GM19238 (cell line): ENCODE results near the gene RNPEP.
"Not testable (repeated sequence)": the region's sequence is repeated elsewhere in the genome, so short reads cannot be mapped to it uniquely, and the experiment has no call there.

ENCODE experiments used
- DNase-seq: peaks from one replicate; pipeline ENCODE4 v3.0.0; 2011; ENCODE audit warnings: low spot score; ENCODE audit not compliant: insufficient read length

Gene RNPEP

DNA sequence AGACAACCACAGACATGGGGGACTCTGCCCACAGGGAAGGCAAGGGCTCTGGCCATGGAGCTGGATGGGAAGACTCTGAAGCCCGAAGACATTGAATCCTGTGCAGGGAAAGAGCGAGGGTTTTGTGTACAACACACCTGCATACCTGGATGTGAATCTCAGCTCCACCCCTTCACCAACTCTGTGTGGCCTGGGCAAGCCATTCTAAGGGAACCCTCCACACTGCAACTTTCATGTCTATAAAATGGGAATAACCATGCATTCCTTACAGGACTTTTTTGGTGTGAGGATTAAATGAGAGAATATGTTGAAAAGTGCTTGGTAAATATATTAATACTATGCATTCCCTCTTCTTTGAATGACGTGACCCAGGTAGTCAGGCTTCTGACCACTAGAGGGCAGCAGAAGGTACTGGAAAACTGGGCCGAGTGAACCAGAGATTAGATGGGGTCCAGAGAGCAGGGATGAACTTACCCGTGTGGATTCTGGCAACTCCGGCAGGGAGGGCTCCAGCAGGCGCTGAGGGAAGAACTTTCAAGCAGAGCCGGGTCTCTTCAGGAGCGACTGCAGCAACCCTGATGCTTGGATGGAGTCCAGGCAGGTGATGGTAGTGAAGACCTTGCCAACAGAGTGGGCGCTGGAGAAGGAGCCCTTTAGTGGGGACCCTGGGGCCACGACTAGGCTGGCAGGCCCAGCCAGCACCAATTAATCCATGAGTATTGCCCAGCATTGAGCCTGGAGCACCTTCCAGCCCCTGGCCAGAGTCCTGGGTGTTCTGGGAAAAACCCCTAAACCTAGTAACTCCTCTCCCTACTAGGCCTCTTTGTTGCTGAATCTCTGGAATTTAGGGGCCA lies 27.1 kb downstream of the RNPEP start:
- DNase-seq, result peak; percentile 52

DNA sequence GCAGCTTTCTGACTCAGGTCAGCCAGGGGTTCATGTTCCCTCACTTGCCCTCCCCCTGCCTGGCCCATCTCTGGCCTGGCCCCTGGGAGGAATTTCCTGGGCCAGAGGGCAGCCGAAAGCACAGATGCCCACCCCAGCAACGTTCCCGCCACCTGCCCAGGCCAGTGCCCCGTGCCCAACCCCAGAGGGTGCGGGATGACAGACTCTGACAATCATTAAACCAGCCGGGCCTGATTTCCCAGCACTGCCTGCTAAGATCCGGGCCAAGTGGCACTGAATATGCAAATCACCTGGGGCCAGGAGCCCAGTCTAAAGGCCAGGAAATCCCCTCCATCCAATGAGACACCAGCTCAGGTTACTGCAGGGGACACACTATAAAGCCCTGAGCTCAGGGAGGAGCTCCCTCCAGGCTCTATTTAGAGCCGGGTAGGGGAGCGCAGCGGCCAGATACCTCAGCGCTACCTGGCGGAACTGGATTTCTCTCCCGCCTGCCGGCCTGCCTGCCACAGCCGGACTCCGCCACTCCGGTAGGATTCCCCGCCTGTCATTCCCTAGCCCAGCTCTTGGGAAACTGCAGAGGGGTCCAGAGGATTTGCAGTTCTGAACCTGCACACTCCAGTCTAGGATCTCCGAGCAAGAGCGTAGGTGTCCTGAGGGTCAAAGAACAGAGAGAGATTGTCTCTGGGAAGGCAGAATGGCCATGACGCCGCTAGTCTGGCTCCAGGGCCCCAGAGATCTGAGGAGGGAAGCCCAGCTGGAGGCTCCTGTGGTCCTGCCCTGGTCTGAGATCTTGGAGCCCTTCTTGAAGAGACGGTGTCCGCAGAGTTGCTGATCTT lies 27.9 kb downstream of the RNPEP start, which contains the start of gene ELF3:
TSS of gene ELF3 (plus strand) at position 408 of the 836 bp plus-strand sequence. CDS start 550 bp downstream, outside the sequence.
- DNase-seq, result peak; percentile 69

DNA sequence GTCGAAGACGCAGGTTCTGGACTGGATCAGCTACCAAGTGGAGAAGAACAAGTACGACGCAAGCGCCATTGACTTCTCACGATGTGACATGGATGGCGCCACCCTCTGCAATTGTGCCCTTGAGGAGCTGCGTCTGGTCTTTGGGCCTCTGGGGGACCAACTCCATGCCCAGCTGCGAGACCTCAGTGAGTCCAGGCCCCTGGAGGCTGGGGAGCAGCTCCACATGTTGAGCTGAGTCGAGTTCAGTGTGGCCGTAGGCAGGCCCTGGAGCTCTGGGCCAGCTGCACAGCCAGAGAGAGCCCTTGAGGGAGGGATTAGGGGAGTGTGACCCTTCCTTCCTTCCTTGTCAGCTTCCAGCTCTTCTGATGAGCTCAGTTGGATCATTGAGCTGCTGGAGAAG lies 29.5 kb downstream of the RNPEP start:
- DNase-seq, result no peak

DNA sequence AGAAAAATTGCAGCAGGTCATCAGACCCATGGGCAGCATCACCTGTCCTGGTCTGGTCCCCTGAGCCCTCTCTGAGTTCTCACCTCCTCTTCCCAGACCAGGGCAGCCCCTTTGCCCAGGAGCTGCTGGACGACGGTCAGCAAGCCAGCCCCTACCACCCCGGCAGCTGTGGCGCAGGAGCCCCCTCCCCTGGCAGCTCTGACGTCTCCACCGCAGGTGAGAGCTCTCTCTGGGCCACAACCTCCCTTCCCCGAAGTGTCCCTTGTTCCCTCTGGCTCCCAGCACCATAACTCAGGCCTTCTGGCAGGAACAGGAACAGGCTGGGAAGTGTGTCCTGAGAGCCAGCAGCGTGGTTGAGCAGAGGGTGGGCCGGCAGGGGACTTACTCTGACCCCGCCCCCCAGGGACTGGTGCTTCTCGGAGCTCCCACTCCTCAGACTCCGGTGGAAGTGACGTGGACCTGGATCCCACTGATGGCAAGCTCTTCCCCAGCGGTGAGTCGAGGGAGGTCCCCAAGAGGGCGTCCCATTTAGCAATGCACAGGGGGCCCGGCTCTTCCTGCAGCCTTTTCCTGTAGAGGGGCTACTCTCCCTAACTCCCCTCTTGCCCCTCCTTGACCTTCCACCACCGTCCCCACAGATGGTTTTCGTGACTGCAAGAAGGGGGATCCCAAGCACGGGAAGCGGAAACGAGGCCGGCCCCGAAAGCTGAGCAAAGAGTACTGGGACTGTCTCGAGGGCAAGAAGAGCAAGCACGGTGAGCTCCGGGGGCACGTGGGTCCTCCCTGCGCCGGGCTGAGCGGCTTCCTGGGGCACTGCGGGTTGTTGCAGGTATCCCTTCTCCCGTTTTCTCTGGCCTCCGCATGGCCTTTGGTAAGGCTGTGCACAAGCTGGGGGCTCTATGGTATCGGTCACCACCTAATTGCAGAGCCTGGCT lies 30.4 kb downstream of the RNPEP start:
- DNase-seq, result no peak

DNA sequence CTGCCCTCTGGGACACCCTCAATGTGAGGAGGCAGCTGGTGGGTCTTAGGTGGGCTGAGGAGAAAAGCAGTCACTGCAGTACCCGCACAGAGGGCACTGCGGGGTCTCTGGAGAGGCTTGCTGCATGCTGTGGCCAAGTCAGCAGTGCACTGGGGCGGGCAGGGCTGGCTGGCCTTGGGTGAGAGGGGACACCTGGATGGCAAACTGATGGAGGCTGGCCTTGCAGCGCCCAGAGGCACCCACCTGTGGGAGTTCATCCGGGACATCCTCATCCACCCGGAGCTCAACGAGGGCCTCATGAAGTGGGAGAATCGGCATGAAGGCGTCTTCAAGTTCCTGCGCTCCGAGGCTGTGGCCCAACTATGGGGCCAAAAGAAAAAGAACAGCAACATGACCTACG lies 31.2 kb downstream of the RNPEP start:
- no peak for DNase-seq

DNA sequence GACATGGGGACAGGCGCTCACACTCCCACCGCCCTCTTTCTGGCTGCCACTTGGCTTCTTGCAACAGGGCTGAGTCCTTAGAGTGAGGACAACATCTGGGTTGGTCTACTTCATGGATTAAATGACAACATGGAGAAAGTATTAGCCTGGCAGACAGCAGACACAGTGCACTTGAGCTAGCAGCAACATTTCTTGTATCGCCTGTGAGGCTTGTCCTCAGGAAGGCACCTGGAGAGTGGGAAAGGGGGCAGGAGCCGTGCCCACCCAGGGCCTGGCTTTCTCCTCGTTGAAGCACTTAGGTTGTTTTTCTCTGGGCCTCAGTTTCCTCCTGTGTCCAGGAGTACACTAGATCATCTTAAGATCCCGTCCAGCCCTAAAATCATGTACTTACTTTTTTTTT lies 31.6 kb downstream of the RNPEP start:
- DNase-seq, result no peak

DNA sequence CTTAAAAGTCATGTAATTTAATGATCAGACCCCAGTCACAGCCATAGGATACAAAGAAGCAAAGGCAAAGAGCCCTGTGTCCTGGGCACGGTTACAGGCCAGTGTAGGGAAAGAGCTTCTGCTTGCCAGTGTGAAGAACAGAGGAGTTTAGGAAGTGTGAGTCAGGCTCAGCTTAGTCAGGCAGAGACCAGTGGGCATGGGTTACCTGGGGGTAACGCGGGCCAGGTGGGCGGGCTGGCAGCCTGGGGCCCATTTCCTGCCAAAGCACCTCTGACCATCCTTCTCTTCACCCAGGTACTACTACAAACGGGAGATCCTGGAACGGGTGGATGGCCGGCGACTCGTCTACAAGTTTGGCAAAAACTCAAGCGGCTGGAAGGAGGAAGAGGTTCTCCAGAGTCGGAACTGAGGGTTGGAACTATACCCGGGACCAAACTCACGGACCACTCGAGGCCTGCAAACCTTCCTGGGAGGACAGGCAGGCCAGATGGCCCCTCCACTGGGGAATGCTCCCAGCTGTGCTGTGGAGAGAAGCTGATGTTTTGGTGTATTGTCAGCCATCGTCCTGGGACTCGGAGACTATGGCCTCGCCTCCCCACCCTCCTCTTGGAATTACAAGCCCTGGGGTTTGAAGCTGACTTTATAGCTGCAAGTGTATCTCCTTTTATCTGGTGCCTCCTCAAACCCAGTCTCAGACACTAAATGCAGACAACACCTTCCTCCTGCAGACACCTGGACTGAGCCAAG lies 32.6 kb downstream of the RNPEP start:
- DNase-seq, result no peak

DNA sequence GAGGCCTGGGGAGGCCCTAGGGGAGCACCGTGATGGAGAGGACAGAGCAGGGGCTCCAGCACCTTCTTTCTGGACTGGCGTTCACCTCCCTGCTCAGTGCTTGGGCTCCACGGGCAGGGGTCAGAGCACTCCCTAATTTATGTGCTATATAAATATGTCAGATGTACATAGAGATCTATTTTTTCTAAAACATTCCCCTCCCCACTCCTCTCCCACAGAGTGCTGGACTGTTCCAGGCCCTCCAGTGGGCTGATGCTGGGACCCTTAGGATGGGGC lies 33.2 kb downstream of the RNPEP start:
- no peak for DNase-seq

DNA sequence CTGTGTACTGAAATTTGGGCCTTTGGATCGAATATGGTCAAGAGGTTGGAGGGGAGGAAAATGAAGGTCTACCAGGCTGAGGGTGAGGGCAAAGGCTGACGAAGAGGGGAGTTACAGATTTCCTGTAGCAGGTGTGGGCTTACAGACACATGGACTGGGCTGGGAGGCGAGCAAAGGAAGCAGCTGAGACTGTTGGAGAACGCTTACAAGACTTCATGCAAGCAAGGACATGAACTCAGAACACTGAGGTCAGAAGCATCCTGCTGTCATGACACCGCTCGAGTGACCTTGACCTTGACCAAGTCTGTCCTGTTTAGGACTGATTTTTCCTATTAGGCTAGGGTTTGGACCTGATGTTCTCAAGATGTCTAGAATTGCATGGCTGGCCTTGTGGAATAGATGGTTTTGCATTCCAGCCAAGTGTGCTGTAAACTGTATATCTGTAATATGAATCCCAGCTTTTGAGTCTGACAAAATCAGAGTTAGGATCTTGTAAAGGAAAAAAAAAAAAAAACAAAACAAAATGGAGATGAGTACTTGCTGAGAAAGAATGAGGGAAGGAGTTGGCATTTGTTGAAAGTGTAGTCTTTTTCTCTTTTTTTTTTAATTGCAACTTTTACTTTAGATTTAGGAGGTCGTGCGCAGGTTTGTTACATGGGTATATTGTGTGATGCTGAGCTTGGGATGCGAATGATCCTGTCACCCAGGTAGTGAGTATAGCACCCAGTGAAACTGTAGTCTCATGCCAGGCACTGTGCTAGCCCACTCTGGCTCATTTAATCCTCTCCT lies 33.8 kb downstream of the RNPEP start:
- no peak for DNase-seq

DNA sequence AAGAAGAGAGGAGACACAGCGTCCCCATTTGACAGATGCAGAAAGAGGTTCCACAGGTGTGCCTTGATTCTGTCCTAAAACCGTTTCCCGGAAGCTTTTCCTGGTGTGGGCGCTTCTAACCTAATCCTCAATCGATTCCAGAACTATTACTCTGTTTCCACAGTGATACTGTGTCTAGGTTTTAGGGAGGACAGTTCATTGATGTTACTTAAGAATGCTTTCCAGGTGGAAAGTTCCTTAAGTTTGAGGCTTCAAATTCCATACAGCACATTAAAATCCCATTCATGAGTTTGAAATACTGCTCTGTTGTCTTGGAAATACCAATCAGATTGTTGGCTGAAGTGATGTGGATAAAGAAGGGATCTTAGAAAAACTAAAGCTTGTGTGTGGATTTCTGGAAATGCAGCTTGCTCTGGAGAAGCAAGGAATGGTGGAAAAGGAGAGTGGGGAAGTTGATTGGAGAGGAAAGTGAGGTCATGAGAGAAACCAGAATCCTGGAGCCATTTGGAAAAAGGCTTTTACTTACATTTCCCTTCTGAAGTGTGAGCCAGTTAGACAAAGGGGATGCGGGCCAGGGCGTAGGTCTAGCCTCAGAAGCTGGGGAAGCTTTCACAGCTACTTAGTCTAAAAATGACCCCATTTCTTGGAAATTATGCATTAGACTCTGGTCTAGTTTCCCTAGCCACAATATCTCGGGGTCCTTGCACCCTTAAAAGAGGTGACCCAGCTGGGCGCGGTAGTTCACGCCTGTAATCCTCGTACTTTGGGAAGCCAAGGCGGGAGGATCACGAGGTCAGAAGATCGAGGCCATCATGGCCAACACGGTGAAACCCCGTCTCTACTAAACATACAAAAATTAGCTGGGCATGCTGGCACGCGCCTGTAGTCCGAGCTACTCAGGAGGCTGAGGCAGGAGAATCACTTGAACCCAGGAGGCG lies 34.6 kb downstream of the RNPEP start:
- DNase-seq, result no peak

DNA sequence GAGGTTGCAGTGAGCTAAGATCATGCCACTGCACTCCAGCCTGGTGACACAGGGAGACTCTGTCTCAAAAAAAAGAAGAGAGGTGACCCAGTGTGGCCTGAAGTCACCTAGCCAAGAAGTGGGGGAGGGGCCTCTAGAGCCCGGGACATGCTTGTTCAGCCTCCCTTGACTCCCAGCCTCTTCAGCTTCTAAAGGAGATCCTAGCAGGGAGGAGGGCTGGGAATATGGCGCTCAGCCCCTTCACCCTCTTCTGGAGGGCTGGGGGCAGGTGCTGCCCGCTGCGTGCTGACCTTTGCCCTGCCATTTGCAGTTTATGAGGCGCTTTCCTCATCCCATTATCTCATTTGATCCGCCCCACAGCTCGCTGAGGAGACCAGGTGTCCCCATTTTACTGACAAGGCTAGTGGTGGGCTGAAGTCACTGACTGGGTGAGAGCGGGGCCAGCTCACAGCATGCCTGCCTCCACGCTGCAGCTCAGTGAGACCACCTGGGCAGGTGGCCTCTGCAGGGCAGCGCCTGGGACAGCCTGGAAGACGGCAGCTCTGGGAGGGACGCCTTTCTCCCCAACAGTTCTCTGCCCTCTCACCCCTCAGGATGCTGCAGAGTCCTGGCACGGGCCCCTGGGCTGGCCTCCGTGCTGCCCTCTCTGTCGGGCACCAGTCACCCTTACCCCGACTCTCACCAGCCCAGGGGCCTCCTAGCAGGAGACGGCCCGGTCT lies 35.5 kb downstream of the RNPEP start:
- no peak for DNase-seq

DNA sequence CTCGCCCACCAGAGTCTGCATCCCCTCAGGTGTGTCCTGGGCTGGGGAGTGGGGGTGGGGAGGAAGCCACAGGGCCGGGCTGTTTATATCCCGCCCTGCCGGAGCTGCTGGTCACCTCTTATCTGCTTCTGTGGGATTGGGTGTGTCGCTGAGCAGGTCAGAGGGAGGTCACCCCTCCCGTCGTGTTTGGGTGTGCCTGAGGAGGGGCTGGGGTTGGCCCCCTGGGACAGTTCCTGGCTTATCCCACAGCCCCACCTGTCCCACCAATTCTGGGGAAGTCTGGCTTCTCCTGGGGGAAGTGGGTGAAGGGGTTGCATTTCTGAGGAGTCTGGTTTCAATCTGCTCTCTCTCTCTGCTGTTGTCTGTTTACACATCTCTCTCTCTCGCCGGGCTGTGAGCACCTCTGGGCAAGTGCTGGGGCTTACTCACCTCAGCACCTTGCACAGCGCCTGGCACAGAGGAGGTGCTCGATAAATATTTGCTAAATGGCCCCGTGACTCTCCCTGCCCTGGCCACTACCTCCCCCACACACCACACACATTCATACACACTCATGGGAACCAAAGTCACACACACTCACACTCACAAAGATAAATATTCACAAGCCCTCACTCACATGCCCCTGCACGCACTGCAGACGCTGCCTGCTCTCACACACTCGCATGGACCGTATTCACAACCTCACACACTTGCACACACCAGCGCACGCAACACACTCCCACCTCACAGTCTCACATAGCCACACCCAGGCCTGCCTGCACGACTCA lies 36.2 kb downstream of the RNPEP start:
- no peak for DNase-seq

DNA sequence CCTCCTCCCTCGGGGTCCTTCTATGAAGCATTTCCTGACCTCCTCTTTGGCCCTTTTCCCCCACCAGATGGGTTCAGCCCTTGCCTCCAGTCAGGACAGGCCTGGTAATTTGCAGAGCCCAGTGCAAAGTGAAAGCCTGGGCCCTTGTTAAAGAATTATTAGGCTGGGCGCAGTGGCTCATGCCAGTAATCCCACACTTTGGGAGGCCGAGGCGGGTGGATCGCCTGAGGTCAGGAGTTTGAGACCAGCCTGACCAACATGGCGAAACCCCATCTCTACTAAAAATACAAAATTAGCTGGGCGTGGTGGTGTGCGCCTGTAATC lies 36.7 kb downstream of the RNPEP start:
- not testable (repeated sequence) for DNase-seq

DNA sequence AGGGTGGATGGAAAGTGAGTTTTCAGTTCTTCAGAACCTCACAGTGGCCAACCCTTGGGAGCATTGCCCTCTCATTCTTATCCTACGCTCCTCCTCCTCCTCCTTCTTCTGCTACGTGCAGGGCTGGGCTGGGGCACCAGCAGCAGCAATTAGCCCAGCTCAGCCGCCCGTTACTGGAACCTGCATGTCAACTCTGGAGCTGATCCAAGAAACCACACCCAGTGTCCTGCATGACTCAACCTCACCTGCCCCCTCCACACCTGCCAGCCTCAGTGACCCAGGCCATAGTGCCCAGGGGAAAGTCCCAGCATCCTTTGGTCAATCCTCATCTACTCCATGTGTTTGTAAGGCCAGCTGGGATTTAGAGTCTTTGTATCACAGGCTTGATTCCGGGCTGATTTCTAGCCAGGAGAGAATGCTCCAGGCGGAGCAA lies 40.6 kb downstream of the RNPEP start:
- DNase-seq, result no peak

DNA sequence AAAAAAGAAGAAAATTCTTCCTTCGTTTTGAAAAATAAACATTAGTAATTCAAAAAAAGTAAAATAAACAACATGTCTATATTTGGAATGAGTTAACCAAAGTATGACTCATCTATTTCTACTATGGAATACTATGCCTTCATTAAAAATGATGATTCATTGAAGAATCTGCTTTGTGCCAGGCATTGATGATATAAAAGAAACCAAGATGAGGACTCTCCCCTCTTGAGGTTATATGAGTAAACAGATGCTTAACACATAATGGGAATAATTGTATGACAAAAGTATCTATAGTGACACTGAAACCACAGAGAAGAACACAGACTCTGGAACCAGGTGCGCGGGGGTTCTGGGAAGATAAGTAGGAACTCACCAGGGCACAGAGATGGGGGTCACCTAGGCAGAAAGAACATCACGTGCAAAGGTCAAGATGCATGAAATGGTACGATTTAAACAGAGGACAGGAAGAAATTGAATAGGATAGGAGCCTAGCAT lies 46.8 kb downstream of the RNPEP start:
- DNase-seq, result no peak

DNA sequence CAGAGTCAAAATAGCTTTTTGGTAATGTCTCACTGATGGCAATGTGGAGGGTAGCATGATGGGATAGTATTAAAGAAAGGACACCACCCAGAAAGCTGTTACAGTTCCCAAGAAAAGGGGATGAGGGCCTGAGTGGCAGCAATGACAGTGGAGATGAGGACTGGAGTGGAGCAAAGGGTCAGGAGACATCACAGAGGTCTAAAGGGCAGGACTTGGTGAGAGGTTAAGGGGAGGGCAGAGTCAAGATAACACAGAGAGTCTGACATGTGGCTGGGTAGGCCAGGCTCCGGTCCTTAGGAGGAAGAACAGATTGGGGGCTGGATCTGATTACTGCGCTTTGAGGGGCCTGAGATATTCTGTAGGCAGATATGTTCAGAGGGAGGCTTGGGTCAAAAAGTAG lies 47.3 kb downstream of the RNPEP start:
- no peak for DNase-seq

DNA sequence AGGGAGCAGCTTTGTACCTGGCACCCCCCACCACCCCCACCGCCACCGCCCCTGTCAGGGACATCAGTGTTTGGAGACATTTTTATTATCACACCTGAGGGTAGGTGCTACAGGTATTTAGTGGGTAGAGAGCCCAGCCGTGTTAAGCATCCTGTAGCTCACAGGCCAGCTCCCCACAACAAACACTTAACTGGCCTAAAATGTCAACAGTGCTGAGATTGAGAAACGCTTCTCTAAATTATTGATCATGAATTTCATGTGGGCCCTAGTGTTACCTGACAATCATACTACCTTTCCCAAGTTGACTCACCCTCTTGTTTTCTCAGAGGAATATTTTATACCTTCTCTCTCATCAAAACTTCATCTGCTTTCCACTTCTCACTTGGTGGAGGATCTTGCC lies 49.3 kb downstream of the RNPEP start:
- DNase-seq, result no peak
